ENCODE results near the gene TTLL5. TPM values are rescaled to one million over a fixed set of nuclear protein-coding genes. Genes with fewer than 3 reads are reported as not detected.

Gene TTLL5
- total RNA-seq, 3 donors from 2014 or later (not counting 1 experiment from before 2014, with no cell fraction given), result 27.1 to 34.3 (median 32.5) TPM

DNA sequence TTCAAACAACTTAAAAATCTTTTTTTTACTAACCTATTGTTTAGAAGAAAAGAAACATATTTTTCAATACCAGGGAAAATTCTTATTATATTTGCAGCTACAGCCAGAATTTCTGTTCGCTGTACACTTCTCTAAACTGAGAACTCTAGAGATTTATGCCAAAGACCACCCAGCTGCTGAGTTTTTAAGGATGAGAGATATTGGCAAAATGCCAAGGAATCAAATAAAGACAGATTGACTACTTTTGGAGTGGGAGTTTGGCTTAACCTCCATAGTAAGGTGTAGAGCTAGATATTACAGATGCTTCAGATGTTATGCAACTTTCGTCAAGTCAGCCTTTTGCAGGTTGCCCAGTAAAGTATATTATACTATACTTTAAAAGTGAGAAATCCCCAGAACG lies 71.8 kb downstream of the TTLL5 start:
- no peak overlapping the region for H3K4me3 ChIP-seq (ENCODE audit: low read length)
- H3K36me3 Mint-ChIP-seq, result peaks cover 7% of the 10 kb centered on the region
- H3K9me3 ChIP-seq (ENCODE audit: control insufficient read depth, insufficient read depth, low read length), result no peaks in the 10 kb centered on the region
- no peak overlapping the region for H3K27ac ChIP-seq (ENCODE audit: low read length)
- H3K4me1 ChIP-seq (ENCODE audit: control insufficient read depth, insufficient read depth, low read length), result no peaks in the 10 kb centered on the region
- peaks cover 1% of the 10 kb centered on the region for H3K36me3 ChIP-seq (ENCODE audit: control insufficient read depth, insufficient read depth, low read length)
- no peaks in the 10 kb centered on the region for H3K27me3 ChIP-seq (ENCODE audit: control insufficient read depth, insufficient read depth, low read length)
- H3K4me1 Mint-ChIP-seq, result no peaks in the 10 kb centered on the region
- H3K27me3 Mint-ChIP-seq (ENCODE audit: low read depth in 2 of 2), result no peaks in the 10 kb centered on the region
- no peak overlapping the region for H3K4me3 Mint-ChIP-seq
- DNase-seq (no peak), ATAC-seq (no peak)
- intact Hi-C loops (cut with micrococcal nuclease), result no loop called here
- TF ChIP-seq, protein P1, sequence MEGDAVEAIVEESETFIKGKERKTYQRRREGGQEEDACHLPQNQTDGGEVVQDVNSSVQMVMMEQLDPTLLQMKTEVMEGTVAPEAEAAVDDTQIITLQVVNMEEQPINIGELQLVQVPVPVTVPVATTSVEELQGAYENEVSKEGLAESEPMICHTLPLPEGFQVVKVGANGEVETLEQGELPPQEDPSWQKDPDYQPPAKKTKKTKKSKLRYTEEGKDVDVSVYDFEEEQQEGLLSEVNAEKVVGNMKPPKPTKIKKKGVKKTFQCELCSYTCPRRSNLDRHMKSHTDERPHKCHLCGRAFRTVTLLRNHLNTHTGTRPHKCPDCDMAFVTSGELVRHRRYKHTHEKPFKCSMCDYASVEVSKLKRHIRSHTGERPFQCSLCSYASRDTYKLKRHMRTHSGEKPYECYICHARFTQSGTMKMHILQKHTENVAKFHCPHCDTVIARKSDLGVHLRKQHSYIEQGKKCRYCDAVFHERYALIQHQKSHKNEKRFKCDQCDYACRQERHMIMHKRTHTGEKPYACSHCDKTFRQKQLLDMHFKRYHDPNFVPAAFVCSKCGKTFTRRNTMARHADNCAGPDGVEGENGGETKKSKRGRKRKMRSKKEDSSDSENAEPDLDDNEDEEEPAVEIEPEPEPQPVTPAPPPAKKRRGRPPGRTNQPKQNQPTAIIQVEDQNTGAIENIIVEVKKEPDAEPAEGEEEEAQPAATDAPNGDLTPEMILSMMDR (IDR thresholded peaks at IDR 0.05), result no peak
- H3K9me3 Mint-ChIP-seq, result no peaks in the 10 kb centered on the region
- 91% methylated on average over 2 of the region's 3 CpGs for WGBS (ENCODE audit: insufficient coverage)
- H3K27ac Mint-ChIP-seq, result no peak overlapping the region

DNA sequence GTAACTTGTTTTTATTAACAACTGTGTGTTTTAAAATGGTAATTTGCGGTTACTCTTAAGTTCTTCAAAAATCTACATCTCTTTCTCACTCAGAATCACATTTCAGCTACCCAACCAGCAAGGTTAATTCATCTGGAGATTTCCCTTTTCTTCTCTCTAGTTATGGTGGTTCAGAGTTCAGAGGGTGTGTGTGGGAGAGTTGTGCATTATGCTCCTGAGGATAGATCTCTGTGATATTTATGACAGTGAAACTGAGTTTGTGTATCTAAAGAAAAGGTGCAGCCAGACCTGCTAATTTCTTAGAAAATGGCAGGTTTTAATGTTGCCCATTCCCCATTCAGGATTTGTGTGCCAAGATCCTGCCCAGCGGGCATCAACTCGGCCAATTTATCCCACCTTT lies 73.8 kb downstream of the TTLL5 start:
- Mint-ChIP-seq H3K27me3 (ENCODE audit: low read depth in 2 of 2) (no peaks in the 10 kb centered on the region), H3K4me3 (no peak overlapping the region), H3K36me3 (peaks cover 7% of the 10 kb centered on the region), H3K27ac (no peak overlapping the region), H3K4me1 (no peaks in the 10 kb centered on the region), H3K9me3 (no peaks in the 10 kb centered on the region)
- ATAC-seq, result no peak
- Histone ChIP-seq H3K4me3 (ENCODE audit: low read length) (no peak overlapping the region), H3K27ac (ENCODE audit: low read length) (no peak overlapping the region), H3K4me1 (ENCODE audit: control insufficient read depth, insufficient read depth, low read length) (no peaks in the 10 kb centered on the region), H3K36me3 (ENCODE audit: control insufficient read depth, insufficient read depth, low read length) (peaks cover 2% of the 10 kb centered on the region), H3K9me3 (ENCODE audit: control insufficient read depth, insufficient read depth, low read length) (no peaks in the 10 kb centered on the region), H3K27me3 (ENCODE audit: control insufficient read depth, insufficient read depth, low read length) (no peaks in the 10 kb centered on the region)
- WGBS (ENCODE audit: insufficient coverage), result 97% methylated on average over 2 of the region's 3 CpGs
- TF ChIP-seq, protein P1 (IDR thresholded peaks at IDR 0.05), result no peak
- intact Hi-C loops (cut with micrococcal nuclease), result no loop called here
- DNase-seq, result no peak

DNA sequence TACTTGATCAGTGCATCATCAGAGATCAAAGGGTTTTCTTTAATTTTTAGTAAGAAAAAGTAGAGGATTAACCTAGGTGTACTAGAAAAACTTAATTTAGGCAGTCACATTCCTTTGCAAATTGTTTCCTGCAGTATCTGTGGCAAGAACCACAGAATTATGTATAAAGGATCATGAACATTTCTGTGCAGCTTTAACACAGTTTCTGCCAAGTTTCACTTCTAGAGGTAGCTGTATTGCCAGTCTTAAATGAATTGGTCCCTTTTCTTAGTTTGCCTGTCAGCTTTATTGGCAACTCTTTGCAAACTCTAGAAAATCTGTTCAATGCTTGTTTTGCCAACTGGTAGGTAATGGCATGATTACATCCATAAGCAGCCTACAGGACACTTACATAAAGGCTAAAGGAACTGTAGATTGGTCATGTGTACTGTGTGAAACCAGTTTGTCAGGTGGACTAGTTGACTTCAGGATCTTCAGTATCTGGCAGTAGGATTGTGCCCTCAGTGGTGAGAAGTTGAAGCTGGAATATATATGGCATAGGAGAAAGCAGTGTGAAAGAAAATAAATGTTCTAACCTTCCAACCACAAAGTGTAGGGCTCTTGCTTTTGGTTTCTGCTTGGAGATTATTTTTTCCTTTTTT lies 75.9 kb downstream of the TTLL5 start:
- no peaks in the 10 kb centered on the region for H3K4me1 ChIP-seq (ENCODE audit: control insufficient read depth, insufficient read depth, low read length)
- no peak overlapping the region for H3K27ac Mint-ChIP-seq
- H3K27ac ChIP-seq (ENCODE audit: low read length), result no peak overlapping the region
- ATAC-seq, result no peak
- H3K4me3 Mint-ChIP-seq, result no peak overlapping the region
- no peaks in the 10 kb centered on the region for H3K4me1 Mint-ChIP-seq
- no peak overlapping the region for H3K4me3 ChIP-seq (ENCODE audit: low read length)
- H3K27me3 ChIP-seq (ENCODE audit: control insufficient read depth, insufficient read depth, low read length), result no peaks in the 10 kb centered on the region
- peaks cover 7% of the 10 kb centered on the region for H3K36me3 Mint-ChIP-seq
- H3K9me3 Mint-ChIP-seq, result no peaks in the 10 kb centered on the region
- peaks cover 2% of the 10 kb centered on the region for H3K36me3 ChIP-seq (ENCODE audit: control insufficient read depth, insufficient read depth, low read length)
- no peaks in the 10 kb centered on the region for H3K9me3 ChIP-seq (ENCODE audit: control insufficient read depth, insufficient read depth, low read length)
- DNase-seq, result no peak
- no peaks in the 10 kb centered on the region for H3K27me3 Mint-ChIP-seq (ENCODE audit: low read depth in 2 of 2)
- TF ChIP-seq, protein P1 (IDR thresholded peaks at IDR 0.05), result no peak
- intact Hi-C loops (cut with micrococcal nuclease), result no loop called here

DNA sequence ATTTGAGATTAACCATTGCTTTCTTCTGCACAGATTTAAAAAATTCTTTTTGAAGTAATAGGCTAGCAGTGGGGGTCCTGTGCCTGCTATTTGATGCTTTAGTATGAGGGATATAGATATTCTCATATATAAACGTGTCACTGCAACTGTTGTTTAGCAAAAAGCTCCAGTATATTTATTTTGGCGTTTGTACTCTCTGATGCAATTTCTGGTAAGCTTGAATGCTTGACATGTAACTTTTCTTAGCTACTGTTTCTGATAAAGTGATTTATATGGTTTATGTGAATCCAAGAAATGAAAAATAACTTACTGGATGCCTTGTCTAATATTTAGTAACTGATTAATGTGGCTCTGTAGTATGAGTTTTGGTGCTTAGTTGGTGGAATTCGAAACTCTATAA lies 77.1 kb downstream of the TTLL5 start:
- TF ChIP-seq, protein P1 (IDR thresholded peaks at IDR 0.05), result no peak
- intact Hi-C loops (cut with micrococcal nuclease), result no loop called here
- no peak for ATAC-seq
- no peaks in the 10 kb centered on the region for H3K9me3 Mint-ChIP-seq
- DNase-seq, result no peak
- no peaks in the 10 kb centered on the region for H3K4me1 Mint-ChIP-seq
- Histone ChIP-seq H3K36me3 (ENCODE audit: control insufficient read depth, insufficient read depth, low read length) (peaks cover 2% of the 10 kb centered on the region), H3K27ac (ENCODE audit: low read length) (no peak overlapping the region), H3K27me3 (ENCODE audit: control insufficient read depth, insufficient read depth, low read length) (no peaks in the 10 kb centered on the region), H3K4me1 (ENCODE audit: control insufficient read depth, insufficient read depth, low read length) (no peaks in the 10 kb centered on the region), H3K4me3 (ENCODE audit: low read length) (no peak overlapping the region), H3K9me3 (ENCODE audit: control insufficient read depth, insufficient read depth, low read length) (no peaks in the 10 kb centered on the region)
- H3K27ac Mint-ChIP-seq, result no peak overlapping the region
- WGBS (ENCODE audit: insufficient coverage), result 96% methylated on average over 2 of the region's 3 CpGs
- no peaks in the 10 kb centered on the region for H3K27me3 Mint-ChIP-seq (ENCODE audit: low read depth in 2 of 2)
- no peak overlapping the region for H3K4me3 Mint-ChIP-seq
- H3K36me3 Mint-ChIP-seq, result peaks cover 7% of the 10 kb centered on the region

Data from natural killer cell (primary cell).